GM18499 (cell line): ENCODE data around the gene AGK.

ENCODE experiments used
- ATAC-seq: cut with Tn5 transposase; IDR thresholded peaks from one replicate; pipeline ENCODE4 v1.9.1; 2021; ENCODE audit warnings: moderate number of reproducible peaks; ENCODE audit not compliant: insufficient read depth, unreplicated experiment

Gene AGK, protein sequence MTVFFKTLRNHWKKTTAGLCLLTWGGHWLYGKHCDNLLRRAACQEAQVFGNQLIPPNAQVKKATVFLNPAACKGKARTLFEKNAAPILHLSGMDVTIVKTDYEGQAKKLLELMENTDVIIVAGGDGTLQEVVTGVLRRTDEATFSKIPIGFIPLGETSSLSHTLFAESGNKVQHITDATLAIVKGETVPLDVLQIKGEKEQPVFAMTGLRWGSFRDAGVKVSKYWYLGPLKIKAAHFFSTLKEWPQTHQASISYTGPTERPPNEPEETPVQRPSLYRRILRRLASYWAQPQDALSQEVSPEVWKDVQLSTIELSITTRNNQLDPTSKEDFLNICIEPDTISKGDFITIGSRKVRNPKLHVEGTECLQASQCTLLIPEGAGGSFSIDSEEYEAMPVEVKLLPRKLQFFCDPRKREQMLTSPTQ

DNA sequence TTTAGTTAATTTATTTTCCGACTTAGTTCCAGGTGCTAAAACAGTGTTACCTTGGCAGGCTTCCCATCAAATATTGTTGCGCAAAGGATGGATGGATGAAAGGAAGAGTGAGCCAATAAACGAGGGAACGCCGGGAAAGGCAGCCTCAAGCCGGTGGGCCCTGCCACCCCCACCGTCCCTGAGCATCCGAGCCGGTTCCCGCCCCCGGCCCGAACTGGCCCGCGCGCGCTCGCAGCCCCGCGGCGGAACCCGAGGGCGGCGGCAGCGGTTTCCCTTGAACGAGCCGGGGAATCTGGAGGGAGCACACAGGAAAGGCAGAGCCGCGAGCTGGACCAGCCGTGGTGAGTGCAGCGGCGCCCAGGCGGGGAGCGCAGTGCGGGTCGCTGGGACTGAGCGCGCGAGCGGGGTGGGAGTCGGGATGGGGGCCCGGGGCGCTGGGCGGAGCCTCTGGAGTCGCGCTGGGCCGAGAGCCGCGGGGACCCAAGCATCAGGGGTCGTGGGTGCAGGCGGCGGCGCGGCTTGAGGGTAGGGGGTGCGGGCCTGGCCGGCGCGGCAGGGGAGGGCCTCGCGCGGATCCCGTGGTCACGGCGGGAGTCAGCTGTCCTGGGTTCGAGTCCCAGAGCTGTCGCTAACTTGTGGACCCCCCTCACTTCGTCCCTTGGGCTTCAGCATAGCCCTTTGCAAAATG lies at the start of gene AGK:
Gene AGK (plus strand): TSS at position 317 of the 688 bp plus-strand sequence. CDS start 4,057 bp downstream, outside the sequence.
- ATAC-seq = peak; percentile 45

DNA sequence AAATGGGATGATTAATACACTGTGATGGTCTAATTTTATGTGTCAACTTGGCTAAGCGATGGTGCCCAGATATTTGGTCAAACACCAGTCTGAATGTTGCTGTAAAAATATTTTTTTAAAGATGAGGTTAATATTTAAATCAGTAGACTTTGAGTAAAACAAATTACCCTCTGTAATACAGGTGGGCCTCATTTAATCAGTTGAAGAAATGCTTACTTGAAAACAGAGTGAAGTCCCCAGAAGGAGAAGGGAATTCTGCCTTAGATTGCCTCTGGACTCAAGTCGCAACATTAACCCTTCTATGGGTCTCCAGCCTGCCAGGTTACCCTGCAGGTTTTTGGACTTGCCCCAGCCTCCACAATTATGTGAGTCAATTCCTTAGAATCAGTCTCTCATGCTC lies 49.8 kb upstream of the AGK start:
- no peak for ATAC-seq

DNA sequence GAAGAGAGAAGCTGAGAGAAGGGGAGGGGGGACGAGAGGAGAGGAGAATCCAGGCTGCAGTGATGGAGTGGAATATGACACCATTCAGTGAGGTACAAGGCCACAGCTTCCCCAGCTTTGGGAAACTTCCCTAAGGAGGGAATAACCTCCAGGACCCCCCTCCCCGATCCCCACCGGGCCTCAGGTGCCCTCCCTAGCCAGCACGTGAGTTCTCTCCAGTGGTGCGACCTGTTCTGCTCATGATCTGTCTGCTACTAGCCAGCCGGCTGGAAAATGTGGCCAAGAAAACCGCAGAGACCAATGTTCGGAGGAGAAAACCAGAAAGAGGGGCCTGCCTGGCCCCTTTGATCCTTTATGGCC lies 39.9 kb upstream of the AGK start:
- ATAC-seq = no peak

DNA sequence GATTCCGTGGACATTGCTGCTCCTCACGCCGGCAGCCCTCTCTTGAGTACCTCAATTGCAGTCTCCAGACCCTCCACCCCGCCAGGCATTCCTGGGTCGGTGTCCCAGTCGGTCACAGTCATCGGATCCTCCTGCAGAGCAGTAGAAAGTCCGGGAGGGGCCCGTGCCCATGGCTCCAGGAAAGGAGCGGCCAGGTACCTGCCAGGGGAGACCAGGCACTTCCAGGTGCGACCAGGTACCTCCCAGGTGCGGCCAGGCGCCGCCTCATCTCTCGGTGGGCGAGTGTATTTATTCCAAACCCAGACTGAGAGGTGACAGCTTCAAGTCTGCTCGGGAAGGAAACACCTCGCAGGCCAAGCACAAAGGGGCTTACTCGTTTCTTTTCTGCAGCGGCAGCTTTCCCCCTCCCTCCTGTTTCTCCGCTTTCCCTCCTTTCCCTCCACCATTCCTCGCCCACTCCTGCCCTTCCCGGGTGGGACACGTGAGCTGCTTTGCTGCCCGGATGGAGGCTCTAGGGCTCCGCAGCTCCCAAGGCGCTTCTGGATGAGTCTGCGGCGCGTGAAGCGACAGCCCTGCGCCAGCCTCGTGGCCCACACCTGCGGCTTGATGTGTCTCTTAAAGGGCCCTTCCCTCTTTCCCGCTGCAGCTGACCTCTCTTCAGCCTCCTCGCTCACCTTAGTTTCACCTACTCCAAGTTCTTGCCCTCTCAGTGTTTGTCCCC lies 39.4 kb upstream of the AGK start:
- no peak for ATAC-seq

DNA sequence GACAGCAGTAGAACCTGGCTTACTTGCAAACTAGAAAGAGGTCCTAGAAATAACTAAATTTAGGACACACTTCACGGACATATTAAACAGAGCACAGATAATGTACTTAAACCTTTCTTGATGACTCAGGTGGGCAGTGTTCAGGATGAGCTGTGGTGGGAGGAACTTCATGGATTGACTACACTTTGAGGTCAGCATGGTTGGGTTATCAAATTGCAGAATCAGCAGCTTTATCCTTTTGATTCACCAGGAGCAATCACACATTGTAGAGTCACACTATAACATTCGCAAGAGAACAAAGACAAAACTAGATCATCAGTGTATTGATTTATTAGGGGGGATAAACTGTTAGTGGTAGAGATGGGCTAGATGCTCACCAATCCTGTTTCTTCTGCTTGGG lies 38.6 kb upstream of the AGK start:
- ATAC-seq = no peak

DNA sequence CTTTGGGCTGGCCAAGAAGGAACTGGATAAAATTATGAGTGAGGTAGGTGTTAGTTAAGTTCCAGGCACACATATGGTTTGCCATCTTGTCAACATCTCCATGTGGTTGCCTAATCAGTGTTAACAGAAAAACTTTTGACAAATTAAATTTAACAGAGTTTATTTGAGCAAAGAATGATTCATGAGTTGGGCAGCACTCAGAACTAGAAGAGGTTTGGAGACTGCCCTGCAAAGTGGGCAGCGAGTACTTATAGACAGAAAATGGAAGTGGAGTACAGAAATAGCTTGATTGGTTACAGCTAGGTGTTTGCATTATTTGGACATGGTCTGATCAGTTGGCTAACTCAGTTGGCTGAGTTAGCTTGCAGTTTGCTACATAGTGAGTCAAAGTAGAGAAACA lies 37.5 kb upstream of the AGK start:
- no peak for ATAC-seq

DNA sequence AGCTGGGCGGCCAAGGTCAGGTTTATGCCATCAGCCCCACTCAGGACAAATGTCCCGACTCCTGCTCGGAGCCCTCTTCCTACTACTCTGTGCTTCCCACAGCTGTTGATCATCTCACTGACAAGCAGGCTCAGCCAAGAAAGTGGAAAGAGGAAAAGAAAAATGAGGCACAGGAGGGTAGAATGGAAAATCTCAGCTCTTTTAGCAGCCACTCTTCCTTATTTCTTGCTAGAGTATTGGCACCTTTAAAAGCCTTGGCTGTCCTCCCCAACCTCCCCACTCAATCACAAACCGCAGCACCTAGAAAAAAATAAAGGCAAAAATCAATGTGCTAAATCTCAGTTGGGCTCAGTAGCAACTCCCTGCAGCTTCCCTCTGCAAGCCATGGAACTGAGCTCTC lies 35.3 kb upstream of the AGK start:
- ATAC-seq = no peak

DNA sequence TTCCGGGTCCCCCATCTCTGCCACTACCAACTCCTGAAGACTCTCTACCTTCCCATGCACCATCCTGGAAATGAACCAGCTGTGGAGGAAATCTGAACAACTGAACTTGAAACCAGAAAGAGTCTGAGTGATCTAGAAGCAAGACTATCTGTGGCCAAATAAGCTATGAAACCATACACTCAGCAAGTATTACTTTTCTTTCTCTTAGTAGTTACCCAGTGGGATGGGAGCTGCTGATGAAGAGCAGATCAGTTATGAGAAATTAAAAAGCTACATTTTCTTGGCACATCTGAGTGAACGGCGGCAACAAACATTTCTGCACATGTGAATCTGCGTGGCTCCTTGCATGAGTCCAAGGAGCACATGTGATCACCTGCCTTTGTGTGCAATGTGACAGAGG lies 31.6 kb upstream of the AGK start:
- ATAC-seq = no peak

DNA sequence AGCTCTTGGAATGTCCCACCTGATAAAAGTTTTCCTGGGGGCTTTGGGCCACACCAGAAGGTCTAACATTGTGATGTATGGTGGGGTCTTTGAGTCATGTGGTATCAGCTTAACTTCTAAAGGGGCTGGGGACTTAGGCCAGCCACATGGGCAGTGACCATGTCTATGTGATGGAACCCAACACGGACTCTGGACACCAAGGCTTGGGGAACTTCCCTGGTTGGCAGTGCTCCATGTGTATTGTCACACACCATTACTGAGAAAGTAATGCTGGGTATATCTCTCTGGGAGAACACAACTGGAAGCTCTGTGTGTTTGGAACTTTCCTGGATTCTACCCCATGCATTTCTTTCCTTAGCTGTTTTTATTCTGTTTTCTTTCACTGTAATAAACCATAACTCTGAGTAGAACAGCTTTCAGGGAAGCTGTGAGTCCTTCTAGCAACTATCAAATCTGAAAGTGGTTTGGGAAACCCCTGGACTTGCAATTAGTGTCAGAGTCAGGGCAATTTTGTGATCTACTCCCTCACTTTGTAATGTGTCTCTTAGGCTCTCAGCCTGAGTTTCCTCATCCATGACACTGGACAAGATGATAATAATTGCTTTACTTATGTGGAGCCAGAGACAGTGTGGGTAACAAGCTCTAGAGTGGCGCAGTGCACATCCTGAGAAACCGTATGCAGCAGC lies 28.4 kb upstream of the AGK start:
- no peak for ATAC-seq

DNA sequence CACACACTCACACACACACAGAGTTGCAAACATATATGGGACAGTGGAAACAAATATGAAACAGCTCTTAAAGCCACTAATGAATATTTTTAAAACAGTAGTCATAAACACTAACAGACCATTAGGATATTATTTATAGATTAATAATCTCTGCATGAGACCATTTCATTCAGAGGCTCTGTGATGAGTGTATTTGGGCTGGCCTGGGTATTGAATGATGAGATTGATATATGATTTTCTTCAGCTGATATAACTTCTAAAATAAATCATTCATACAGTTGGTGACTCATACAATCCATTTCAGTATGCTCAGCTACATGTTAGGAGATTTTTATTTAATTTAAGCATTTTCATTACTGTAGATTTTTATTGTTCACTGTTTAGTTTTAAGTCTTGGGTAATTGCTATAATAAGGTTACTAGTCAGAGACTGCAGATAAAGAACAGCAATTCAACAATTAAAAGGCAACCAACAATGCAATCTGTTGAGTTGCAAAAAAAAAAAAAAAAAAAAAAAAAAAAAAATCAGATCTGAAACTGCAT lies 25.2 kb upstream of the AGK start:
- no peak for ATAC-seq

DNA sequence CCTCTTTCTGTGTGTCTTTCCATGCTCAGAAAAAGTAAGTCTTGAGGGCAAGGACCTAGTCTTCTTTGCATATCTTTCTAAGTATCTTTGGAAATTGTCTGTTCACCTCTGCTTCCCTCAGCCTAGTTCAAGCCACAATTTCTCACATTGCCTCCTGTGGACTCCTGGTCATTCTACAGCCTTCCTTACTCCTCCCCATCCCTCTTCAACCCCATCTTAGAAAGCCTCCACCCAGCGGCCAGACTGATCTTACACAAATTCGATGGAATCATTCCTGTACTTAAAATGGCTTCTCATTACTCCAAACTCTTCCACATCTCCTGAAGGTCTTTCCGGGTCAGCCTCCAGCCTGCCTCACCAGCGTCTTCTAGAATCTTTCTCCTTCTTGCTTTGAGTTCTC lies 24.1 kb upstream of the AGK start:
- no peak for ATAC-seq

DNA sequence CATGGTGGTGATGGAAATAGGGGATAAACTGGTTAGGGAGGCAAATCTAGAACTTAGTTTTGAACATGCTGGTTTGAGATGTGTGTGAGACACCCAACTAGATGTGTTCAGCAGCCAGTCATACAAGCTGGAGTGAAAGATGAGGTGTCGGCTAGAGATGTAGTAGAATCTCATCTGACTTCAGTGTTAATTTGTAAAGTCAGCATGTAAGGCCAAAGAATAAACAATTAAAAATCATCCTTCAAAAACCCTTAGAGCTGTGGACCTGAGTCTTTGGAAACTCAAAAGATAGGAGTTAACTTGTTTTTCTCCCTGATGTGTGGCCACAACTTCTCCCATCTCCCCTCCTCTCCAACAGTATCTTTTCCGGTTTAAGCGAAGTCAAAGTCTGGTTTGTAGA lies 22.8 kb upstream of the AGK start:
- ATAC-seq = no peak

DNA sequence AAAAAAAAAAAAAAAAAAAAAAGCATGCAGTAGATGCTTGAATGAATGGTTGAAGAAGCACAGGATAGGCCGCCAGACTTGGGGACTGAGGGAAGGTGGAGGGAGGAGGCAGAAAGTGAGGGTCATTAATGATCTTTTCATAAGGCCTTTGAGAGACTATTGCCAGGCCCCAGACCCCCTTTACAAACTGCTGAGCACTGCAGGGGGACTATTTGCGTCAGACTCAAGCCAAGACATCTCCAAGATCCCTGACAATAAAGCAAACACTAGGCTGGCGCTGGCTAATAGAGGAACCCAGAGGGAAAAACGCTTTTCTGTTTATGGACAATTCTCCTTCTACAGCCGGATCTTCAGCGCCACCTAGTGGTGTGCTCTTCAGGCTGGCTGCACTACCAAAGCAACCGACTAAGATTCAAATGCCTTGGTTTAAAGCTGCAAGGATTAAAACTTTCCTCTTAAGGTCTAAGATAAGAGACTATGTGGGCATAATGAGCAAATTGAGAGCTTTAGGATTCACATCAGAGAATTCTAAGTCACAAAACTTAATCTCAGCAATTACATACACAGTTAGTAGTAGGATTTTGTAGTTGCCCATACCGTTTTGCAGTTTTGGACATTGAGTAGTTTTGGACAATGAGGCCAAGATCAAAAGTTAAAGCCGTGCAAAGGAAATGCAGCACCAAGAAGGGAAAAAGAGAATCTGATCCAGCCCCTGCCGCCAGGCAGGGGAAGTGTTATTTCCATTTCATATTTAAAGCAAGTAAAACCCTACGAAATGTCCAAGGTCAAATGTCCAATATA lies 17.9 kb upstream of the AGK start:
- ATAC-seq = no peak

DNA sequence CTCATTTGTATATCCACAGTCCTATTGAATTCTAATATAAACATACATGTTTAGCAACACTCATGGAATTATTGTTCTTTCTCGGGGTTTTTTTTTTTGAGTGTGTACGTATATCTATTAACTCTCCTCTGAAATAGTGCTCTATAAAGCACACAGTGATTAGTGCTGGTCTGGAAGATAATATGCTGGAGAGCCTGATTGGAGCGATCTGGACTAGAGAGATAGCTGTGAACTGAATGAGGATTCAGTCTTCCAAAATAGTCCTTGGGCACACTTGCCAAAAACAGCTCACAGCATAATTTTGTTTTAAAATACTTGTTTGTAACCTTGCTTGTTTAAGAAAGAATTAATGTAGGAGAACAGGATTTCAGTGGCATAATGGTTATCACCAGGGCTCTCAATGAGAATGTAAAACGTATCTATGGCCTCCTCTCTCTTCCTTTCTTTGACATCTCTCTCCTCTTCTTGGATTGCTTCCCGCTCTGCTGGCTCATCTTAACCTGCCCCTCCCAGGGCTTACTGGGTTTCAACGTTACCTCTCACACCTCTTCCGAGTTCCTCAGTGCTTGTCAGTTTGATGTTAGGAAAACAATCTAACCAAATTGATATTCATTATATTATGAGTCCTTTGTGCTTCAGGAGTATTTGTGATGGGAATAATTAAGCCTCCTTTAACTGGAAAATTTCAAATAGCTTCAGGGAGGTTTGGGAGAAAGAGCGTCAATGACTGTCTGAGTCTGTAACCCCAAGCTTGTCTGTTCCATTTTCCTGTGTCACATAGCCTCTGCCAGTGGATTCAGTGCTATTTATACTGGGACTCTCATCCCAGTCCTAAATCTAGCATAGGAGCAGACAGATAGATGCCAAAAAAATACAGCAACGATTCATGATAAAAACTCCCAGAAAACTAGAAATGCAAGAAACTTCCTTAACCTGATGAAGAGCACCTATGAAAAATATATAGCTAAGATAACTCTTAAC lies 16.2 kb upstream of the AGK start:
- ATAC-seq = no peak

DNA sequence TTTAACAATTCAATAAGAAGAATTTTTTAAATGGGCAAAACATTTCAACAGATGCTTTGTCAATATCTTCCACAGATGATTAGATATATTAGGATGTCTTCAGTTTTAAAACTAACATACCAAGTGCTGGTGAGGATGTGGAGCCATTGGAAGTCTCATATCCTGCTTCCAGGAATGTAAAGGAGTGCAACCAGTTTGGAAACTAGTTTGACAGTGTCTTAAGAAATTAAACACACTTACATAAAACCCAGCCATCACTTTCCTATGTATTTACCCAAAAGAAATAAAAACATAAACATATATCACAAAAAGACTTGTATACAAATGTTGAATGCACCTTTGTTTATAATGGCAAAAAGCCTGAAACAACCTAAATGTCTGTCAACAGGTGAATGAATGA lies 13.3 kb upstream of the AGK start:
- no peak for ATAC-seq

DNA sequence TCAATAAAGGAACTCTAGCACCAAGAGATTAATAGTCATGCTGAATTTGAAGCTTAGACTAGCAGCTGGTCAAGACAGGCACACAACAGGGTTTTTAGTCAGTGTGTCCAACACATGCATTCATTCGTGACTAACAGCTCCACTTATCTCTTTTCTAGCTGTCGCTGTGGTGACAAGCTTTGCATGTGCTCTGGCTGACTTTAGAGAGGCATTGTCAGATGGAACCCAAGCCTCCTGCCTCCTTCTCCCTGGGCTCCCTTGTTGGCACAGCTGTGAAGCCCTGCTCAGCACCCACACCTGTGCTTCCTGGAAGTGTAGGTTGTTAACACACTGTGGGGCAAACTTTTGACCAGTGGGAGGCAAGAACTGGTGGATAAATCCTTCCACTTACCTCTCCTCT lies 9.8 kb upstream of the AGK start:
- ATAC-seq = no peak

DNA sequence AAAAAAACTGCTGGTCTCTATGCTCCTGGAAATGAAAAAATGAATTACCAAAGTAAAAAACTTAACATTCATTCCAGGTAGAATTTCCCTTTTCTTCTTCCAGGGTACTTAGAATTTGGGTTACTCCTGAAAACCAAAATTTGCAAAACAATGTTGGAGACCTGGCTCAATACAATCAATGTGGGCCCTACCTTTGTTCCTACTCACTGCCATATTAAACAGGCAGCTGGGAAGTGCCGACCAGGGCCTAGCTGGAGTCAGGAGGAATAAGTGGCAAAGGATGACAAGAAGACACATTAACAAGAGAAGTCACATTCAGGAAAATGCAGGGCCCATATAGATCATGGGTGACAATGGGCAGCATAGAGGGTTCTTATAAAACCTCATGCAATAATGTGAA lies 6.4 kb upstream of the AGK start:
- ATAC-seq = no peak

DNA sequence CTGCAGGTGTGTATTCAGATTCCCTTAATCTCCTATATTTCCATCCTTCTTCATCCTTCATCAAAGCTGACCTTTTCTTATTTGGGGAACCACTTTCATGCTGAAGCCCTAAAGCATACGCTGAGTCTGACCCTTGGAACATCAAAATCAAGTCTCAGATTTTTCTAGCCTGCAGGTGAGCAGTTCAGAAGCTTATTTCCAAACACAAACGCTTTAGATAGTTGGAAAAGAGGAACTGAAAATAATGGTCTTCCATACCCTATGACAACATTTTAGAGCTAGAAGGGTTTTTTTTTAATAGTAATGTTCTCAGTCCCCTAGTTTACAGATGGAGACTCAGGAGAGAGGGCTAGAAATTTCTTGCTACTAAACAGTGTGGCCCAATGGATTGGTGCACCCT lies 1.6 kb upstream of the AGK start:
- ATAC-seq = no peak
